HG03378 (cell line): ENCODE measurements around the gene OR2M2.

Experiments used
- ATAC-seq: cut with Tn5 transposase; IDR thresholded peaks from one replicate; pipeline ENCODE4 v1.9.1; 2021; ENCODE audit warnings: mild to moderate bottlenecking, moderate library complexity; ENCODE audit not compliant: unreplicated experiment

Gene OR2M2, protein sequence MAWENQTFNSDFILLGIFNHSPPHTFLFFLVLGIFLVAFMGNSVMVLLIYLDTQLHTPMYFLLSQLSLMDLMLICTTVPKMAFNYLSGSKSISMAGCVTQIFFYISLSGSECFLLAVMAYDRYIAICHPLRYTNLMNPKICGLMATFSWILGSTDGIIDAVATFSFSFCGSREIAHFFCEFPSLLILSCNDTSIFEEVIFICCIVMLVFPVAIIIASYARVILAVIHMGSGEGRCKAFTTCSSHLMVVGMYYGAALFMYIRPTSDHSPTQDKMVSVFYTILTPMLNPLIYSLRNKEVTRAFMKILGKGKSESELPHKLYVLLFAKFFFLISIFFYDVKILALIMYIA

DNA sequence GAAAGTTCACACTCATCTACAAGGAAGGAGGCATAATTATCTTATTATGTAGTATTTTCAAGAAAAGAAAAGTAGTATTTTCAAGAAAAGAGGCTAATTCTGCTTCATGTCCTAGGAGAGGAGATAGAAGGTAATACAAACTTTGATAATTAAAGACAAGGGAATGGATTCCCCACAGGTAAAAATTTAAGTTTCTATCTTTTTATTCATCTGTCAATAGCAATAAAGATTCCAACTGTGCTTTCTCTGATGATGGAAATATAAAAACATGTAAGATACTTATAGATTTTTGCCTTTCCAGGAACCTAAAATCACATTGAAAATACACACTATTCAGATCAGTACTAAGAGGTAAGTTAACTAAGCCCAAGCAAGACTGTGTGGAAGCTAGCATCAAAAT lies at the start of gene OR2M2:
Gene OR2M2 (plus strand): TSS at position 301 of the 400 bp plus-strand sequence. CDS start 5,165 bp downstream, outside the sequence.
- no peak for ATAC-seq

- ATAC-seq = no peak
These were observed 47.0 kb upstream of the OR2M2 start for GRCh38 chr1:248127653-248128052.

- no peak for ATAC-seq
These were observed 37.8 kb upstream of the OR2M2 start for GRCh38 chr1:248136811-248137210.

- ATAC-seq = no peak
These were observed 33.8 kb upstream of the OR2M2 start for GRCh38 chr1:248140846-248141245.

- no peak for ATAC-seq
These were observed 31.3 kb upstream of the OR2M2 start for GRCh38 chr1:248143311-248143710.

GRCh38 chr1:248144513-248145198 lies 30.0 kb upstream of the OR2M2 start, which contains the start of gene OR2M5:
Gene OR2M5 (plus strand): TSS chr1:248145148. CDS start chr1:248145148, 0 bp downstream.
- ATAC-seq = no peak

DNA sequence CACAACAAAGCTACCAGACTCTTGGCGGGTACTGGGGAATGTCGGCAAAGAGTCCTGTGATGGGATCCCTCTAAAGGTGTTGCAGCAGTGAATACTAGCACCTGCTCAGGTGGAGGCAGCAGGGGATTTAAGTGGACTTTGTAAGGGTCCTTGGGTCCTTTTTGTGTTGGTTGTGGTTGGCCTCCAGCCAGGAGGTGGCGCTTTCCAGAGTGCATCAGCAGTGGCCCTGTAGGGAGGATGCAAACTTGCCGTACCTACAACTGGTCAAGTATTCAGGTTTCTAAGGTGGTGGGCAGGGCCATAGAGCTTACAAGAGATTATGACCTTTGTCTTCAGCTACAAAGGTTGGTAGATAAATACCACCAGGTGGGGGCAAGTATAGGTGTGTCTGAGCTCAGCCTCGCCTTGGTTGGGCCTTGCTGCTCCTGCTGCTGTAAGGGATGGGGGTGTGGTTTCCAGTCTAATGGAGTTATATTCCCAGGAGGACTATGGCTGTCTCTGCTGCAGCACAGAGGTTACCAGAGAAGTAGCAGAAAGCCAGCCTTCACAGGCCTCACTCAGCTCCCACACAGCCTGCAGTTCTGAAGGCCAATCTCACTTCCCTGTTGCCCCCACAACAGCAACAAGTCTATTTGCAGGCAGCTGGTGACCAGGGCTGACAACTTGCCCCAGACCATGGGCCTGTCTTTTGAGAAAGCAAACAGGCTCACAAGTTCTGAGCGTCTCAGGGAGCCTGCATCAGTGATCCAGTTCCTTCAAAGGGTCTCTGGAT lies 22.4 kb upstream of the OR2M2 start:
- no peak for ATAC-seq

- ATAC-seq = no peak
These were observed 18.7 kb upstream of the OR2M2 start for GRCh38 chr1:248155927-248156326.

DNA sequence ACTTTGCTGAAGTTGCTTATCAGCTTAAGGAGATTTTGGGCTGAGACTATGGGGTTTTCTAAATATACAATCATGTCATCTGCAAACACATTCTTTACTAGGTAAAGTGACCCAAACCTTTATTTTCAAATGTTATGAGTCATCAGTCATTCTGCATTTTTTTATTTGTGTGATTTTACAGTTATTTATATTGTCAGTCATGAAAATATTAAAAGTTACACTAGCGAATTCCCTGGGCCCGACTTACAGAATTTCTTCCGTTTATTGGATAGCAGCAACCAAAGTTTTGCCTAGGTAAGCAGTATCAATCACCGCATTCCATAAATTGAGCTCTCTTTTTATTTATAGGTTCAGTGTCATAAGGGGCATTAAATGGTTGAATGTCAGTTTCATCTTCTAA lies 15.9 kb upstream of the OR2M2 start:
- ATAC-seq = no peak

DNA sequence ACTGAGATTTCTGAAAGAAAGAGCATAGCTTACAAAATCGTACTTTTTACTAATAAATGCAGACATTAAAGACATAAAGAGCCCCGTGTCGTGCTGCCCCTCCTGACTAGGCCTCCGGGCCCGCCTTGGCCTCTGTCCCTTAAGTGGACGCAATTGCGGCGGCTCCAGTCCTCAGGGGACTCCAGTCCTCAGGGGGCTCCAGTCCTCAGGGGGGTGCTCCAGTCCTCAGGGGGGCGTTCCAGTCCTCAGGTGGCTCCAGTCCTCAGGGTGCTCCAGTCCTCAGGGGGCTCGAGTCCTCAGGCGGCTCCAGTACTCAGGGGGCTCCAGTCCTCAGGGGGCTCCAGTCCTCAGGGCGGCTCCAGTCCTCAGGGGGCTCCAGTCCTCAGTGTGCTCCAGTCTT lies 10.6 kb upstream of the OR2M2 start:
- no peak for ATAC-seq

- ATAC-seq = no peak
These were observed 9.4 kb upstream of the OR2M2 start for GRCh38 chr1:248165186-248165585.

DNA sequence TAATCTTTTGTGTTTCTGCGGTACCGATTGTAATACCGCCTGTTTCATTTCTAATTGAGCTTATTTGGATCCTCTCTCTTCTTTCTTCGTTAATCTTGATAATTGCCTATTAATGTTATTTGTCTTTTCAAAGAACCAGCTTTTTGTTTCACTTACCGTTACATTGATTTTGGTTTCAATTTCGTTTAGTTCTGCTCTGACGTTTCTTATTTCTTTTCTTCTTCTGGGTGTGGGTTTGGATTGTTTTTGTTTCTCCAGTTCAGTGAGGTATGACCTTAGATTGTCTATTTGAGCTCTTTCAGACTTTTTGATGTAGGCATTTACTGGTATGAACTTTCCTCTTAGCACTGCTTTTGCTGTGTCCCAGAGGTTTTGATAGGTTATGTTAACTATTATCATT lies 9.4 kb downstream of the OR2M2 start:
- ATAC-seq = no peak

- ATAC-seq = no peak
These were observed 12.7 kb downstream of the OR2M2 start for GRCh38 chr1:248187363-248187762.

DNA sequence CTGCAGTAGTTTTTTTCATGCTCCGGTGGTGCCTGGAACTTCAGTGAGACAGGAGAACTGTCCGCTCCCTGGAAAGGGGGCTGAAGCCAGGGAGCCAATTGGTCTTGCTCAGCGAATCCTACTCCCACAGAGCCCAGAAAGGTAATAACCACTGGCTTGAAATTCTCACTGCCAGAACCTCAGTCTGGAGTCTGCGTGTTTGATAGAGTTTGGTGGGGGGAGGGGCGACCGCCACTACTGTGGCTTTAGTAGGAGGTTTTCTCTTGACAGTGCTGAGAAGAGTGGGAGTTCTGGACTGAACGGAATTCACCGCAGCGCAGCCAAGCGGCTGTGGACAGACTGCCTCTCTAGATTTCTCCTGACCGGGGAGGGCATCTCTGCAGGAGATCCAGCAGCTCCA lies 14.4 kb downstream of the OR2M2 start:
- ATAC-seq = no peak

GRCh38 chr1:248194117-248194516 lies 19.5 kb downstream of the OR2M2 start:
- no peak for ATAC-seq

DNA sequence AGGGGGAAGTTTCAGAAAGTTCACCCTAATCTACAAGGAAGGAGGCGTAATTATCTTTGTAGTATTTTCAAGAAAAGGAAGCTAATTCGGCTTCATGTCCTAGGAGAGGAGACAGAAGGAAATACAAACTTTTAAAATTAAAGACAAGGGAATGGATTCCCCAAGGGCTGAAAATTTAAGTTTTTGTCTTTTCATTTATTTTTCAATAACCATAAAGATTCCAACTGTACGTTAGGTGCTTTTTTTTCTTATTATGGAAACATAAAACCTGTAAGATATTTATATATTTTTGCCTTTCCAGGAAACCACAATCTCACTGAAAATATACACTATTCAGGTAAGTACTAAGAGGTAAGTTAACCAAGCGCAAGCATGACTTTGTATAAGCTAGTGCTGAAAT lies 22.3 kb downstream of the OR2M2 start, which contains the start of gene OR2M3:
Gene OR2M3 (plus strand): TSS at position 301 of the 400 bp plus-strand sequence. CDS start 5,803 bp downstream, outside the sequence.
- no peak for ATAC-seq

DNA sequence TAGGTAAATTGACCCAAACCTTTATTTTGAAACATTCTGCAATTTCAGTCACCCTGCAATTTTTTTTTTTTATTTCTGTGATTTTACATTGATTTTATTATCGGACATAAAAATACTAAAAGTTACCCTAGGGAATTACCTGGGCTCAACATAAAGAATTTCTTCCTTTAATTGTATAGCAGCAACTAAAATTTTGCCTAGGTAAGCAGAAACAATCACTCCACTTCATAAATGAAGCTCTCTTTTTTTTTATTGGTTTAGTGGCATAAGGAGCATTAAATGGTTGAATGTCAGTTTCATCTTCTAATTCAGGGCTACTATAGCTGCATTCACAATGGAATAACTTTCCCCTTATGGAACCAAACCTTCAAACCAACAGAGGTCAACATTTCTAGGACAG lies 41.3 kb downstream of the OR2M2 start:
- no peak for ATAC-seq

GRCh38 chr1:248225537-248225936 lies 50.9 kb downstream of the OR2M2 start:
- no peak for ATAC-seq

GRCh38 chr1:248229360-248229908 lies 54.8 kb downstream of the OR2M2 start:
- no peak for ATAC-seq
